NCI-H2227 (cell line): Measurements from ENCODE around the gene KAT6B.
A peak's percentile ranks its signal among the peaks of the same experiment; 100 is the strongest.
"Not testable (repeated sequence)": the region's sequence is repeated elsewhere in the genome, so short reads cannot be mapped to it uniquely, and the experiment has no call there.

Source experiments
- DNase-seq: peaks from one replicate; lab custom pipeline; 2025; ENCODE audit not compliant: unreplicated experiment; lab: John Stamatoyannopoulos, UW

The KAT6B gene

DNA sequence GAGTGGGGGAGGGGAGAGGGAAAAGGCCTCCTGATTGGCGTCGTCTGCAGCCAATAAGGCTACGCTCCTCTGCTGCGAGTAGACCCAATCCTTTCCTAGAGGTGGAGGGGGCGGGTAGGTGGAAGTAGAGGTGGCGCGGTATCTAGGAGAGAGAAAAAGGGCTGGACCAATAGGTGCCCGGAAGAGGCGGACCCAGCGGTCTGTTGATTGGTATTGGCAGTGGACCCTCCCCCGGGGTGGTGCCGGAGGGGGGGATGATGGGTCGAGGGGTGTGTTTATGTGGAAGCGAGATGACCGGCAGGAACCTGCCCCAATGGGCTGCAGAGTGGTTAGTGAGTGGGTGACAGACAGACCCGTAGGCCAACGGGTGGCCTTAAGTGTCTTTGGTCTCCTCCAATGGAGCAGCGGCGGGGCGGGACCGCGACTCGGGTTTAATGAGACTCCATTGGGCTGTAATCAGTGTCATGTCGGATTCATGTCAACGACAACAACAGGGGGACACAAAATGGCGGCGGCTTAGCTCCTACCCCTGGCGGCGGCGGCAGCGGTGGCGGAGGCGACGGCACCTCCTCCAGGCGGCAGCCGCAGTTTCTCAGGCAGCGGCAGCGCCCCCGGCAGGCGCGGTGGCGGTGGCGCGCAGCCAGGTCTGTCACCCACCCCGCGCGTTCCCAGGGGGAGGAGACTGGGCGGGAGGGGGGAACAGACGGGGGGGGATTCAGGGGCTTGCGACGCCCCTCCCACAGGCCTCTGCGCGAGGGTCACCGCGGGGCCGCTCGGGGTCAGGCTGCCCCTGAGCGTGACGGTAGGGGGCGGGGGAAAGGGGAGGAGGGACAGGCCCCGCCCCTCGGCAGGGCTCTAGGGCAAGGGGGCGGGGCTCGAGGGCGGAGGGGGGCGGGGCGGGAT is at the start of gene KAT6B:
KAT6B (plus strand) TSS at position 459 of the 903 bp plus-strand sequence. CDS start 16,258 bp downstream, outside the sequence.
- DNase-seq, result peak; percentile 99

DNA sequence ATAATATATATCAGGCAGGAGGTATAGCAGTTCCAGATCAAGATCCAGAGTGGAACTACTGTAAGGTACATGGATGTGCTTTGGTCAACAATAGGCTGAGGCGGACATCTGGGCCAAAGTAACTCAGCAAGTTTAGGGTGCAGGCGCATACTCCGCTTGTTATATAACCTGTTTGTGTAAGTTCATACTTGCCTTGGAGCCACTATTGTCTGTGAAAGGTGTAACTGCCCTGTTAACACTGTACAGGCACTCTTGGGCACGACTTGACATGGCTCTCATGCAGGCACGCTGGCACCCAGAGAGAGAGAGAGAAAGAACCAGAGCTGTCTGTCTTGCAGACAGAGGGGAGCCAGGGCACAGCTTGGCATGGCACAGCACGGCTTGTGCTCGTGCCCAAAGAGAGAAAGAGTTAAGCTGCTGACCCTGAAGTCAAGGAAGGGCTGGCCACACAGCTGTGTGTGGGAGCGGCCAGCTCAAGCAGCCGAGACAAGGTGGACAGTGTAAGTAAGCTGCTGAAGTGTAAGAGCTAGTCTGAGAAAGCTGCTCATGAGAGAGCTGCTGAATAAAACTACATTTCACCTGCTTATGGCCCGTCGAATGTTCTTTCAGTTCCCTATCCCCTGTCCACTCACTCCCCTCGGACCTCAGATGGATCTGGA is 47.8 kb upstream of the KAT6B start:
- no peak for DNase-seq

DNA sequence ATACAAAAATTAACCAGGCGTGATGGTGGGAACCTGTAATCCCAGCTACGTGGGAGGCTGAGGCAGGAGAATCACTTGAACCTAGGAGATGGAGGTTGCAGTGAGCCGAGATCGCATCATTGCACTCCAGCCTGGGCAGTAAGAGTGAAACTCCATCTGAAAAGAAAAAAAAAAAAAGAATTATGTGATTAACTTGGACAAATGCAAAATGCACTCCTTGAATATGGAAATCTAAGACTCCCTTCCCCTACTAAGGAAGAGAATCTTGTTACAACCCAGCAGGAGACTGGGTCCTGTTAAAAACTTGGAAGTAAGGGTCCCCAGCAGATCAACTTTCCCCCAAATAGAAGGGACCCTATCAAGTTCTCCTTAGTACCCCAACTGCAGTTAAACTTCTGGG is 44.5 kb upstream of the KAT6B start:
- not testable (repeated sequence) for DNase-seq

DNA sequence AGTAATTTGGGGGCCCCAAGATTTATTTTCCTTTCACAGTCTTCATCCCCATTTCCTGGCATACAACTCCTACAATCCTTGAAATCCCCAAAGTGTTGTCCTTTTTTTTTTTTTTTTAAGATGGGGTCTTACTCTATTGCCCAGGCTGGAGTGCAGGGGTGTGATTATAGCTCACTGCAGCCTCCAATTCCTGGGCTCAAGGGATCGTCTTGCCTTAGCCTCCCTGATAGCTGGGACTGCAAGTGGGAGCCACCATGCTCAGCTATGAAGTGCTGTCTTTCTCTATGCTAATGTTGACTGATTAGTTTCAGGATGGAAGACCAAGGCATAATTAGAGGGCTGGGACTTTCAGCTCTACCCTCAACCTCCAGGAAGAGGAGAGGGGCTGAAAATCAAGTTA is 41.9 kb upstream of the KAT6B start:
- DNase-seq, result no peak

DNA sequence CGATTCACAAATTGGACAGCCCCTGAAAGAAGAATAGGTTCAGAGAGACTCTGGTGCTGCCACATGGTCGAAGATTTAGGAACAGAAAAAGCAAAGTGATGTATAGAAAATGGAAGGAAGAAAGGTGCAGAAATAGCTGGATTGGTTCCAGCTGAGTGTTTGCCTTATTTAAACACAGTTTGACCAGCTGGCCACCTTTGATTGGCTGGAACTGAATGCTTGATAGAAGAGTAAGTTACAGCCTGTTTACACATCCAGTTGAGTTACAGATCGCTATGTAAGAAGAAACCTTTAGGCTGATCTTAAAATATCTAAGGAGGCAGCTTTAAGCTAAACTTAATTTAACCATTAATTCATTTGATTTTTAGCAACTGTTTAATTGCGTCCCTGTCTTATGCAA is 40.3 kb upstream of the KAT6B start:
- no peak for DNase-seq

DNA sequence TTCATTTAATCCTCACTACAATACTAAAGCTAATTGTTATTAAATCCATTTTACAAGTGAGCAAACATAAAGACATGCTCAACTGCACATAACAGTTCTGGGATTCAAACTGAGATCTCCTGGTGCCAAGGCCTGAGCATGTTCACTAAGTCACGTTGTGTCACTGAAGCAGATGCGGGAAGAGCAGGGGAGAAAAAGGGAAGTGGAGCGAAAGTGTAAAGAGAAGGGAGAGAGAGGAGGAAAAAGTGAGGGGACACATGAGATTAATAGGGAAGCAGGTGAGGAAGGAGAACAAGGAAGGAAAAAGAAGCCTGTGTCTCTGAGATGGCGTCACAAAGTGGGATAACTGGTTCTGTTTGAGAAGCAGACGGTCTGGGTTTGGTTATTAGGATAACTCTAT is 38.9 kb upstream of the KAT6B start:
- no peak for DNase-seq

DNA sequence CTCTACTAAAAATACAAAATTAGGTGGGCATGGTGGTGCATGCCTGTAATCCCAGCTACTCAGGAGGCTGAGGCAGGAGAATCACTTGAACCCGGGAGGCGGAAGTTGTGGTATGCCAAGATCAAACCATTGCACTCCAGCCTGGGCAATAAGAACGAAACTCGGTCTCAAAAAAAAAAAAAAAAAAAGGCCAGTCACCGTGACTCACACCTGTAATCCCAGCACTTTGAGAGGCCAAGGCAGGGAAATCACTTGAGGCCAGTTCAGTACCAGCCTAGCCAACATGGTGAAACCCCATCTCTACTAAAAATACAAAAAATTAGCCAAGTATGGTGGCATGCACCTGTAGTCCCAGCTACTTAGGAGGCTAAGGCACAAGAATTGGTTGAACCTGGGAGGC is 34.4 kb upstream of the KAT6B start:
- not testable (repeated sequence) for DNase-seq

DNA sequence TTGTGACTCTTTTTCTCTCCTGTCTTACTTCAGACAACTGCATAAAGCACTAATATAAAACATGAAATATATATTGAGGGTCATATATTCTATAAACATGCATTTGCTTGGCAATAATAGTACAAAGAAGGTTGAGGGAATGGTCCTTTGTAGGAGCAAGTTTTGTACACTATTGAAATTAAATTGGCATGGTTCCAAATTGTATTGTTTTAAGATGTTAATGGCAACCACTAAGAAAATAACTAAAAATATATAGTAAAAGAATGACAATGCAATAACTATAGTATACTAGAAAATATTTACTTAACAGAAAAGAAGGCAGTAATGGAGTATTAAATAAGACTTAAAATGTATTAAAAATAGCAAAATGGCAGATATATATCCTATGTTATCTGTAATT is 33.7 kb upstream of the KAT6B start:
- DNase-seq, result no peak

DNA sequence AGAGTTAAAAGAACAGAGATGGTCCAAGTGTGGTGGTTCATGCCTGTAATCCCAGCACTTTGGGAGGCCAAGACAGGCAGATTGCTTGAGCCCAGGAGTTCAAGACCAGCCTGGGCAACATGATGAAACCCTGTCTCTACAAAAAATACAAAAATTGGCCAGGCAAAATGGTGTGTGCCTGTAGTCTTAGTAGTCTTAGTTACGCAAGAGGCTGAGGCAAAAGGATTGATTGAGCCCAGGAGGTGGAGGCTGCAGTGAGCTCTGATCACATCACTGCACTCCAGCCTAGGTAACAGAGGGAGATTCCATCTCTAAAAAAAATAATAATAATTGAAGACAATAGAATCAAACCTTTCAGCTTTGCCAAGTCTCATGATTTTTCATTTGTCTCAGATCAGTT is 33.2 kb upstream of the KAT6B start:
- not testable (repeated sequence) for DNase-seq

DNA sequence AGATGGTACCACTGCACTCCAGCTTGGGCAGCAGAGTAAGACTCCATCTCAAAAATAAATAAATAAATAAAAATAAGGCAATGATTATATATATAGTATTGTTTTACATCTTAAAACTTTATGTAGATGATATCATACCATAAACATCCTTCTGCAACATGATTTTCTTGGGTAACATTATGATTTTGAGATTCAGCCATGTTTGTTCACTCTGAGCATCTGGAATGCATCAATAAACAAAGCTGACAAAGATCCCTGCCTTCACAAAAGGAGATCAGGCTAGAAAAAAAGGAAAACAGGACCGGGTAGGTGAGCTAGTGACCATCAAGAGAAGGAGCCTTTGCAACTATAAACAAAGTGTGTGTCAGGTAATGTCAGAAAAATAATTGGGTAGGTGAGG is 31.9 kb upstream of the KAT6B start:
- DNase-seq, result no peak

DNA sequence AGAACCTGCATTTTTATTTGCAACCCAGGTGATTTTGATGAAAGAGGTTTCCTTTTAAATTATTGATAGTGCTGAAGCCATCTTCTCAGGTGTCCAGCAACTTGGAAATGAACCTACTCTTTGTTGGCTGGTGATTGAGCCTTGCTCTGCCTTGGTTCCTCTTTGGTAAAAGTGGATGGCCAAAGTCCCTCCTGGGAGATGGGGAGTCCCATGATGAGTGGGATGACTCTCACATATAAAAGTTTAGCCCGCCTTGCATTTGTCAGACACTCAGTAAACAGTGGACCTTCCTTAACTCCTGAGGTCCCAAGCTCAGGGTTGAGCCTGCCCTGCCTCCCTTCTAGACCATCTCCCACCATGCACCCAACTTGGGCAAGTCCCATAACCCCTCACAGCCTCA is 28.9 kb upstream of the KAT6B start:
- no peak for DNase-seq

DNA sequence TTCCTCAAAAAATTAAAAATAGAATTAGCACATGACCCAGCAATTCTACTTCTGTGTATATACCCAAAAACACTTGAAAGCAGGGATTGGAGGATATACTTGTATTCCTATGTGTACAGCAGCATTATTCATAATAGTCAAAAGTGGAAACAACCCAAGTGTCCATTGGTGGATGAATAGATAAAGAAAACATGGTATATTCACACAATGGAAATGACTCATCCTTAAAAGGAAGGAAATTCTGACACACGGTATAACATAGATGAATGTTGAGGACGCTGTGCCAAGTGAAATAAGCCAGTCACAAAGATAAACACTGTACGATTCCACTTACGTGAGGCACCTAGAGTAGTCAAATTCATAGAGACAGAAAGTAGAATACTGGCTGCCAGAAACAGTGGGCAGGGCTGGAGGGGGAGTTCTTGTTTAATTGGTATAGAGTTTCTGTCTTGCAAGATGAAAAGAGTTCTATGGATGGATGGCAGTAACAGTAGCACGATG is 26.6 kb upstream of the KAT6B start:
- no peak for DNase-seq

DNA sequence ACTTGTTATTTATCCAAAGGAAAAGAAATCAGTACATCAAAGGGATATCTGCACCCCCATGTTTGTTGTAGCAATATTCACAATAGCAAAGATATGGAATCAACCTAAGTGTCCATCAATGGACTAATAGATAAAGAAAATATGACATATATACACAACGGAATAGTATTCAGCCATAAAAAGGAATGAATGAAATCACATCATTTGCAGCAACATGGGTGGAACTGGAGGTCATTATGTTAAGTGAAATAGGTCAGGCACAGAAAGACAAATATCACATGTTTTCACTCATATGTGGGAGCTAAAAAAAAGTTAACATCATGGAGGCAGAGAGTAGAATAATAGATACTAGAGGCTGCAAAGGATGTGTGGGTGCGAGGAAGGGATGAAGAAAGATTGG is 25.0 kb upstream of the KAT6B start:
- DNase-seq, result no peak

DNA sequence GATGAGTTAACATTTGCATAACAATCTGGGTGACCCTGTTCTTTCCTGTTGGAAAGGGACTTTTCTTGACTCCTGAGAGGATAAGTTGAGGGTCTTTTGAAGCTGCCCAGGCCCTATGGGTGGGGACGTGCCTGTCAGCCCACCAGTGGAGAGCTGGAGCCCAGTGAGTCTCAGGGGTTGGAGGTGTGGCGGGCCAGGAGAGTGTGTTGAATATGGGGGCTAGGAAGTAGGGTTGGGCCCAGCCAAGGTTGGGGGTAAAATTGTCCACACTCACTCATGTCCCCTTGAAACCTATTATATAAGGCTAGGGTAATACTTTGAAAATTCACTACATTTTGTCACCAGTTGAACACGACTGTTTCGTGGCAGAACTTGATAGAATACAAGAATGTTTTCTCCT is 17.9 kb upstream of the KAT6B start:
- DNase-seq, result no peak

DNA sequence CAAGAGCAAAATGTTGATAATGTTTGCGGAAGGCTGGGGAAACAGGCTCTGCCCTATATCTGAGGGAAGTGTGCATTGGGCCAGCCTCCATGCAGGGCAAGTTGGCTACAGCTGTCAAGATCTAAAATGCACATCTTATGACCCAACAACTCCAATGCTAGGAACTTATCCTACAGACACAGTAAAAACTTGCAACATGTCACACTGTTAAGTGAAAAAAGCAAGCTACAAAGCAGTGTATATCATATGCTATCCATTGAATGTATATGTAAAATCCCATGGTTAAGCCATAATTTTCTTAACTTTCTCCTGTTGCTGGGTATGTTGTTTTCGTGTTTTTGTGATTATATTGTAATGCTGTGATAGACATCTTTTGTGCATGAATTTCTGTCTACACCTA is 16.3 kb upstream of the KAT6B start:
- no peak for DNase-seq

DNA sequence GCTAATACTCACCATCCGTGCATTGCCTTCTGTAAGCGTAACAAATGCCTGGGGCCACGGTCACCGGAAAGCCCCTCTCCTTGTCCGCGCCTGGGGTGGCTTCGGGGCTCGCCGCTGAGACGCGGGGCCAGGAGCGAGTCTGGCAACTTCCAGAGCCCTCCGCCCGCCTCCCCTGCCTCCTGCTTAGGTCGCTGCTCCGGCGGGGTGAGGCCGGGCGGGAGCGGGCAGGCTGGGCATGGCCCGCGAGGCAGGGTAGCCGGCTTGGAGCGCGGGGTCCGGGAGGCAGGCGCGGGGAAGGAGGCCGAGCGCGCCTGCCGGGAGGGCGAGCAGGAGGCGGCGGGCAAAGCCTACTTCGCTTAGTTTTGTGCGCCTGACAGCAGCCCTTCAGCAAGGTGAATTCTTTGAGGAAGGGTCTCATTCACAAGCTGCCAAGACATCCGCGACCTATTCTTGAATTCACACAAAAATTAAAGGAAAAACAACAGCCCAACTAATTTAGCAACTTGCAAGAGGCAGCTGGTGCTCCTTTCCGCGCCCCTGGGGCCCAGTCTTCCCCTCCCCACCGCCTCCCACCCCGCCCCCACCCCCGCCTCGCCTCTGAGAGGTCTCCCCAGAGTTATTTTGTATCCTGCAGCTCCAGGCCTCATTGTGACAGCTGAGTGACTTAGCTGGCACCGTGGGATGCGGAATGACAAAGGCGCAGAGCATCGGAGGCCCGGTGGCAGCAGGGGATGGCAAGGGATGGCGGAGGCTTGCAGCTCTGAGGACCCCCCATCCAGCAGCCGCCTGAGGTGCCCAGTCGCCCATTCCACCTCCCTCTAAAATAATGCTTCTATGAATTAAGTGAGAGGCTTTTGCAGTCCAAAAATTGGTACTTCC is 12.8 kb upstream of the KAT6B start:
- DNase-seq, result no peak

DNA sequence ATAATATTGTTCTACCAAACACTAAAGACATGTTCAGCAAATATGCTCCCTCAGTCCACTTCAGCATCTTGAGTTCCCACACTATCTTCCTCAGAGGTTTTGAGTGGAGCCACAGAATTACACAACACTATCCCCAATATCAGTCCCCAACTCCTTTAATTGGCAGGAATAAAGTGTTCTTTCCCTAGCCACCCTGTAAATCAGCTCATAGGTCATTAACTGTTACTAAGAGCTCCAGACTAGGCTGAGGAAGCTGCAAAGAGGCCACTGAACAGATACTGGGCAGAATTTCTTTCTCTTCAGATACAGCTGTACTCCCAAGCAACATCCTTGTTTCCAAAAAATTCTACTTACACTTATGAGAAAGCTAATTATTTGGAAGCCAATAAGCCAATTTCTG is 11.6 kb upstream of the KAT6B start:
- no peak for DNase-seq

DNA sequence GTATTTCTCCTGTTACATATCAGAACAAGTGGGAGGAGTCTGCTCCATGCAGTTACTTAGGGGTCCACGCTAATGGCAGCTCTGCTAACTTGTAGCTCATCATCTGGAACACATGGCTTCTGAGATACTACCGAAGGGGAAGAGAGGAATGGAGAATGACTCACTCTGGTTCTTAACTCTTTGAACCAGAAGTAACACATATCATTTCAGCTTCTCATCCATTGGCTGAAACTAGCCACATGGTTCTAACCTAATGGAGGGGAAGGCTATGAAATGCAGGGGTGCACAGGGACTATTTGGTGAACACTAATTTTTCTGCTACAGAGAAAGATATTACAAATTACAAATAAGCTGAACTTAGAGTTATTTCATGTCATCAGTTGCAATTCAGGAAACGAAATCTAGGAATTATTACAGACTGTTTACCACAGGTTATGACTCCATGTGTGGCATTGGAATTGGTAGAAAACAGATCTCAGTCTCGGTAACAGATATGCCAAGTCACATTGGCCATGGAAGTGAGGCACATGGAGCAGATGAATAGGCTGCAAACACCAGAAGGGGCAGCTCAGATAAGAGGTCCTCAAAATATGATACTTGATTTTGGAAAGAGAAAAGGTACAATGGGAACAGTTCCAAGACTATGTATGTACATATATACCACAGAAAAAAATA is 9.4 kb upstream of the KAT6B start:
- DNase-seq, result no peak

DNA sequence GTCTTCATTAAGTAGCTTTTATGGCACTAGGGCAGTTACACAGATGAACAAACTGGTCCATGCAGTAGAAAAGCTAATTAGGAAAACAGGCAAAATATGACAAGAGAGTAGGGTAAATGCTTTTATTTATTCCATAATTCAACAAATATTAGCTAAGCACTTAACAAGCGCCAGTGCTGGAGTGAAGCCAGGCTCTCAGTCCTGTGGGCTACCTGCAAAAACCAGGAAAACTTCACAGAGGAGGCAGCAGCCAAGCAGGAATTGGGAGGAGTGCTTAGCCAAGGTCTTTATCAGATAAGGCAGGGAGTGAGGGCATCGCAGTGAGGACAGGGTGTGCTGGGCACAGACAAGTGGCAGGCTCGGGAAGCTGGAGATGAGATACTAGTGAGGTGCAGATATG is 4.9 kb upstream of the KAT6B start:
- DNase-seq, result no peak

DNA sequence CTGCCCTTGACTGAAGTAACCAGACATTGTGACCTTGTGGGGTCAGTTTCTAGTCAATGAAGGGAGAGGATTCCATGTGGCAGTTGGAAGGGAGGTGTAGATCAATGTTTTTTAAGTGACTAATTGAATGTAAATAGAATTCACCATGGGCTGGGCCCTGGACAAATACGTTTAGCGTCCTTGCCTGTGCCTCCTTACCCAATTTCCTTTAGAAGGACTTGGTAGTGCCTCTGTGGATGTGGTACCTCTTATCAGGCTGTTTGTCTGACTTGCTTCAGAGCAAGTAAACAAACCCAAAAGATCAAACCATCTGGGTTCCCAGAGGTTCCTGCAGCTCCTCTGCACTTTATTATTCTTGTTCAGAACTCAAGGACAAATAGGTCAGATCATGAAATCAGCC is 4.3 kb upstream of the KAT6B start:
- no peak for DNase-seq
